GM10248 (cell line): ENCODE measurements around the gene CLEC5A.
"Not testable (repeated sequence)": the region's sequence is repeated elsewhere in the genome, so short reads cannot be mapped to it uniquely, and the experiment has no call there.

Experiments
- CTCF ChIA-PET: fragments of 300-600 bp; sonication (Branson Sonifier 250); formaldehyde crosslinking; extraction: SDS; loops from one replicate; lab custom pipeline; 2021; ENCODE audit warnings: antibody characterized with exemption; lab: Yijun Ruan, JAX
- POLR2A ChIA-PET: fragments of 350-650 bp; sonication (Branson Sonifier 250); formaldehyde crosslinking; extraction: SDS; loops from one replicate; lab custom pipeline; 2020; ENCODE audit warnings: antibody characterized with exemption; lab: Yijun Ruan, JAX
- DNase-seq: peaks from one replicate; pipeline ENCODE4 v3.0.0; 2012; ENCODE audit errors: extremely low spot score
- CTCF ChIP-seq: IDR thresholded peaks from 2 replicates; pipeline ENCODE4 v1.5.1; 2012; ENCODE audit warnings: mild to moderate bottlenecking, low read depth; ENCODE audit errors: extremely low read depth, missing control alignments, control extremely low read depth

The CLEC5A gene

GRCh38 chr7:141911391-141911790 is 35.4 kb downstream of the CLEC5A start:
- ChIA-PET POLR2A (no interaction called here), CTCF (no interaction called here)
- no peak for TF ChIP-seq CTCF
- DNase-seq: no peak

- no peak for DNase-seq
- CTCF ChIA-PET: no interaction called here
- POLR2A ChIA-PET: no interaction called here
- TF ChIP-seq CTCF: no peak
Observed at GRCh38 chr7:141906285-141906684, 40.5 kb downstream of the CLEC5A start.

- DNase-seq, CTCF ChIA-PET, POLR2A ChIA-PET: not testable (repeated sequence)
Observed at GRCh38 chr7:141899366-141899765, 47.4 kb downstream of the CLEC5A start.

- no peak for DNase-seq
- CTCF ChIA-PET: no interaction called here
- no peak for TF ChIP-seq CTCF
- POLR2A ChIA-PET: no interaction called here
Observed at GRCh38 chr7:141891336-141891735, 55.4 kb downstream of the CLEC5A start.

- CTCF ChIA-PET: no interaction called here
- no peak for DNase-seq
- POLR2A ChIA-PET: no interaction called here
- TF ChIP-seq CTCF: no peak
Observed at GRCh38 chr7:141889321-141889720, 57.5 kb downstream of the CLEC5A start.

GRCh38 chr7:141884539-141885225 is 62.1 kb downstream of the CLEC5A start:
- no peak for TF ChIP-seq CTCF
- peak; percentile 31 for DNase-seq

GRCh38 chr7:141880960-141881359 is 65.8 kb downstream of the CLEC5A start:
- TF ChIP-seq CTCF: no peak
- no peak for DNase-seq
- ChIA-PET POLR2A (no interaction called here), CTCF (no interaction called here)

More at GRCh38 chr7:141884539-141885225, 62.1 kb downstream of the CLEC5A start:
- POLR2A ChIA-PET: no interaction called here
- CTCF ChIA-PET: interaction anchor here (2.5 kb wide), 1 partner anchor 10 kb away, joined by 7 read pairs; no protein-coding TSS in a partner anchor
